ENCODE results near the gene SERINC3.

SERINC3 gene

DNA sequence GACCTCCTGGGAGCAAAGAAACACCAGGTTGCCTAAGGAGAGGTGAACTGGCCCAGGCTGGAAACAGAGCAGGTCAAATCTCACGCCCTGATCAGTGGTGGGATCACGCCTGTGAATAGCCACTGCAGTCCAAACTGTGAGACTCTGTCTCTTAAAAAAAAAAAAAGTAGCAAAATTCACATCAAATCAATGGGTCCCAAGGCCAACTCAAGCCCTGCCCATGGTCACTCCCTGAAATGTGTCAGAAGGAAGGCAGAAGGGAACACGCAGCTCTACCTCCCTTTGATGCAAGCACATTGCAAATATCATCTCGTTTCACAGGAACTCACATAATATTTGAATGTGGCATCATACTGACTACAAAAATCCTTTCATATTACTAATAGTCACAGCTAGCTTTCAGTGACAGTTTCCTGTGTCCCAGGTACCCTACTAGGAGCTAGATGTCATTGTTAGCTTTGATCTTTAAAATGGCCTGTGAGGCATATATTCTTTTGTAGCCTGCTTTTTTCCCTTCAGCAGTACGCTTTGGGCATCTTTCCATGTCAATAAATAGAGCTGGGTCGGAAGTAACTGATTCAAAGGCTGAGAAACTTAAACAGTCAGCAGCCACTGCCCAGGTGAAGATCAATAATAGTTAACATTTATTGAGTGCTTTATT is 60.6 kb downstream of the SERINC3 start:
- DNase-seq, result no peak

GRCh38 chr20:44460795-44461141 is 61.1 kb downstream of the SERINC3 start:
- DNase-seq, result peak in 1 of 5 experiments; percentile 22

DNA sequence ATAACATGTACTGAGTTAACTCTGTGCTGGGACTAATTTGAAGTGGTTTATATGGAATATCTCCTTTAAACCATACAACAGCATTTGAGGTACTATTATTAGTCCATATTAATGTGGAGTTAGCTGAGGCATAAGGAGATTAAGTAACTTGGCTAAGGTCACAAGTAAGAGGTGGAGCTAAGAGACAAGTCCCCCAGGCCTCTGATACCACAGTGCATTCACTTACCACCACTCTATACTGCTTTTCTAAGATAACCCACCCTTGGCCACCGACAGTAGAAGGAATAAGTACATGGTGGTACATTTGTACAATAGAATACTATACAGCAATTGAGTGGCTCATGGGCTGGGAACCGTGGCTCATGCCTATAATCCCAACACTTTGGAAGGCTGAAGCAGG is 62.6 kb downstream of the SERINC3 start:
- no peak for DNase-seq

- DNase-seq, result no peak
Measured at GRCh38 chr20:44457016-44457415, 64.9 kb downstream of the SERINC3 start.

GRCh38 chr20:44456611-44457010 is 65.3 kb downstream of the SERINC3 start:
- DNase-seq, result no peak

DNA sequence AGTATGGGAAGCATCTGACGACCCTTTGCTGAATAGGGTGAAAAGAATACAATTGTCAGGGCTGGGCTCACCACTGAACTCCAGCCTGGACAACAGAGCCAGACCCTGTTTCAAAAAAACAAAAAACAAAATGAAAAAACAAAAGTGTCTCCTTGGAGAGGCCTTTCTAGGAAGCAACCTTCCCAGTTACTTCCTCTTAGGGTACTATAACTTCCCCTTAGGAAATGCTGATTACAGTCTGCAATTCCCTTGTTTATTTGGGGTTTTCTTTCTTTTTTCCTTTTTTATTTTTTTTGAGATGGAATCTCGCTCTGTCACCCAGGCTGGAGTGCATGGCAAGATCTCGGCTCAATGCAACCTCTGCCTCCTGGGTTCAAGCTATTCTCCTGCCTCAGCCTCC is 66.7 kb downstream of the SERINC3 start:
- no peak for DNase-seq

DNA sequence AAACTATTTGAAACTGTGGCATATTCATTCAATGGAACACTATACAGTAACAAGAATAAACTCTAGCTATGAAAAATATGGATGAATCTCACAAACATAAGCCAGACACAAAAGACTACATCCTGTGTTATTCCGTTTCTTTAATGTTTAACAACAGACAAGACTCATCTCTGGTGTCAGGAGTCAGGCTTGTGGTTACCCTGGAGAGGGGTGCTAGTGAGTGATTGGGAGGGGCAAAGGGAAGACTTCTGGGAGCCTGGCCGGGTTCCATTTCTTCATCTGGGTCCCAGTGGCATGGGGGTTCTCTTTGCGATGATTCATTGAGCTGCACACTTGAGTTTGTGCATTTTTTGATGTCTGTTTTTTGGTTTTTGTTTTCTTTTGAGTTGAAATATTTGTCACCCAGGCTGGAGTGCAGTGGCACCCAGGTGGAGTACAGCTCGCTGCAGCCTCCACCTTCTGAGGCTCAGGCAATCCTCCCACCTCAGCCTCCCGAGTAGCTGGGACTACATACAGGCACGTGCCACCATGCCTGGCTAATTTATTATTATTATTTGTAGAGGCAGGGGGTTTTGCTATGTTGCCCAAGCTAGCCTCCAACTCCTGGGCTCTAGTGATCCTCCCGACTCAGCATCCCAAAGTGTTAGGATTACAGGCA is 67.4 kb downstream of the SERINC3 start:
- no peak for DNase-seq

DNA sequence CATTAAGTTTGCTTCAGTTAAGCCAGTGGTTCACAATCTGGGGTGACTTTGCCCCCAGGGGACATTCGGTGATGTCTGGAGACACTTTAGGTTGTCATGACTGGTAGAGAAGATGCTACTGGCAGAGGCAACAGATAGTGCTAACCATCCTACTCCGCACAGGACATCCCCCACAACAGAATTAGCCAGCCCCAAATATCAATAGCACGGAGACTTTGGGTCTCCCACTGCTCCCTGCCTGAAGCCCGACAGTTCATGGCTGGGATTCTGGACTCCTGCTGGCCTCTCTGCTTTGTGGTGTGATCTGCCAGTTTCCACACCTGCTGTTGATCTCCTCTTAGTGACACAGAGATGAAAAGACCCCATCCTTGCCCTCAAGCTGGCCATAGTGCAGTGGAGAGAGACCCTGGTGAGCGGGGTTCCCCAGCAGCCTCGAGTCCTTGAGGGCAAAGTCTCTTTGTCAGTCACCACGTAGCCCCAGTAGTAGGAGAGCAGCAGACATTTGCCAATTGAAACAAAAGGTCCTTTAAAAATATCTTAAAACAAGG is 70.9 kb downstream of the SERINC3 start:
- no peak for DNase-seq

- DNase-seq, result no peak
Measured at GRCh38 chr20:44450281-44450889, 71.5 kb downstream of the SERINC3 start.

DNA sequence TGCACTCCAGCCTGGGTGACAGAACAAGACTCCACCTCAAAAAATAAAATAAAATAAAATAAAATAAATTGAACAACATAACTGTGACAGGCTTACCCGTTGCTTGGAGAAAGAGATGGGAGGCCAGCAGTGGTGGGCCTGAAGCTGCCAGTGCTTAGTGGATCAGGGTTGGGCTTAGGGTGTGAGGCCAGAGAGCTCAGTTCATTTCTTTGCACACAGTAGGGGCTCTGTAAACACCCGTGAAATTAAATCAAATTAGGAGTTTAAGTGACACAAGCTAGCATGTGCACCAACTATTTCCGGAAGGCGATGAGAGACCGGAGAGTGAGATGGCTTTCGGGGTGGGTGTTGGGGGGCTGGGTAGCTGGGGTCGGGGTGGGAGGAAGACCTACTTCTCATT is 72.0 kb downstream of the SERINC3 start:
- no peak for DNase-seq

GRCh38 chr20:44448753-44449546 is 72.9 kb downstream of the SERINC3 start:
- peak in 1 of 5 experiments; percentile 29 for DNase-seq

DNA sequence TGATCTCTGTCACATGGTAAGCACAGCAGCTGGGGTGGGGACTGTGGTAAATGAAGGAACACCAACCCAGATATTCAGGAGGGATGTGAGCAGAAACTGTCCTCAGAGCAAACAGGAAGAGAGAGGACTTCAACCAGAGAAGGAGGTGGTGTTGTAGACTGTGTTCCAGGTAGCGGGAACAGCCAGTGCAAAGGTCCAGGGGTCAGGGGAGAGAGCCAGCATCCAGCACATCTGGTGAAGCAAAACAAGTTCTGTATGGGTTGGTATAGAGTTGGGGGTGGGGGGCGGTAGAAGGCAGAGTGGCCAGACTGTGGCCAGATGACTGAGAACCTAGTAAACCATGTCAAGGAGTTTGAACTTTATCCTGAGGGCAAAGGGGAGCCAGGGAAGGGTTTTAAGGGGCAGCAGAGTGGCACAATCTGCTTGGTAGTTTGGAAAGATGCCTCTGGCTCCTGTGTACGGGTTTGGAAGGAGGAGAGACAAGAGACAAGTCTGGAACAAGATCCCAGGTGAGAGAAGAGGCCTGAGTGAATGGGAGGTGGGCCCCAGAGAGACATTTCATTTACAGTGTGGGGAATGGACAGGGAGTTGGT is 73.9 kb downstream of the SERINC3 start:
- no peak for DNase-seq

Measured in T-helper 2 cell (primary cell).